HG03039 (cell line): ENCODE measurements around the gene SLC25A45.

Source experiments
- ATAC-seq: cut with Tn5 transposase; IDR thresholded peaks from one replicate; pipeline ENCODE4 v1.9.1; 2021; ENCODE audit warnings: mild to moderate bottlenecking, moderate library complexity; ENCODE audit not compliant: unreplicated experiment

SLC25A45 gene

GRCh38 chr11:65327021-65327420, 55.4 kb downstream of the SLC25A45 start:
- ATAC-seq, result no peak

- no peak for ATAC-seq
Observed at GRCh38 chr11:65325435-65325834, 57.0 kb downstream of the SLC25A45 start.
